HG03196 (cell line): ENCODE measurements around the gene DNMT3A.

Experiments
- ATAC-seq: cut with Tn5 transposase; IDR thresholded peaks from one replicate; pipeline ENCODE4 v1.9.1; 2021; ENCODE audit not compliant: unreplicated experiment

DNMT3A gene

GRCh38 chr2:25347846-25348245 lies 6.1 kb upstream of the DNMT3A start:
- ATAC-seq: no peak

- no peak for ATAC-seq
Observed at GRCh38 chr2:25347205-25347815, 5.6 kb upstream of the DNMT3A start.

GRCh38 chr2:25343187-25343825 lies 1.6 kb upstream of the DNMT3A start:
- ATAC-seq: no peak

- peak; percentile 76 for ATAC-seq
Observed at GRCh38 chr2:25342372-25343186, 854 bp upstream of the DNMT3A start.

GRCh38 chr2:25341011-25341727 lies 556 bp downstream of the DNMT3A start:
- ATAC-seq: no peak

- ATAC-seq: no peak
Observed at GRCh38 chr2:25340181-25340921, 1.4 kb downstream of the DNMT3A start.

- ATAC-seq: no peak
Observed at GRCh38 chr2:25339791-25340180, 1.9 kb downstream of the DNMT3A start.

GRCh38 chr2:25339211-25339674 lies 2.5 kb downstream of the DNMT3A start:
- no peak for ATAC-seq

- ATAC-seq: no peak
Observed at GRCh38 chr2:25338401-25338800, 3.3 kb downstream of the DNMT3A start.

GRCh38 chr2:25337891-25338290 lies 3.8 kb downstream of the DNMT3A start:
- ATAC-seq: no peak

- no peak for ATAC-seq
Observed at GRCh38 chr2:25337276-25337675, 4.4 kb downstream of the DNMT3A start.

GRCh38 chr2:25336383-25336841 lies 5.3 kb downstream of the DNMT3A start:
- ATAC-seq: no peak

- ATAC-seq: no peak
Observed at GRCh38 chr2:25335971-25336370, 5.8 kb downstream of the DNMT3A start.

GRCh38 chr2:25335204-25335603 lies 6.5 kb downstream of the DNMT3A start:
- no peak for ATAC-seq

GRCh38 chr2:25334482-25334881 lies 7.2 kb downstream of the DNMT3A start:
- no peak for ATAC-seq

- ATAC-seq: no peak
Observed at GRCh38 chr2:25333981-25334380, 7.7 kb downstream of the DNMT3A start.

- no peak for ATAC-seq
Observed at GRCh38 chr2:25332571-25332970, 9.2 kb downstream of the DNMT3A start.

GRCh38 chr2:25331686-25332365 lies 9.9 kb downstream of the DNMT3A start:
- ATAC-seq: no peak

GRCh38 chr2:25330937-25331336 lies 10.8 kb downstream of the DNMT3A start:
- ATAC-seq: no peak

- ATAC-seq: no peak
Observed at GRCh38 chr2:25330273-25330672, 11.5 kb downstream of the DNMT3A start.
